Activated effector memory CD4-positive, alpha-beta T cell treated with Interleukin-2 at 50 U/mL for 16 hours (primary cell): ENCODE results near the gene SEC16A.

Experiments used
- DNase-seq: peaks from one replicate; pipeline ENCODE4 v3.0.0-alpha.2; 2020

SEC16A gene

GRCh38 chr9:136482793-136483588 lies at the start of gene SEC16A:
SEC16A (minus strand) TSS chr9:136483040; CDS start chr9:136477615, 5,425 bp downstream.
- peak; percentile 99 for DNase-seq

- no peak for DNase-seq
Observed at GRCh38 chr9:136531904-136532798, 49.3 kb upstream of the SEC16A start.

GRCh38 chr9:136531186-136531903 lies 48.5 kb upstream of the SEC16A start:
- DNase-seq: no peak

- no peak for DNase-seq
Observed at GRCh38 chr9:136530461-136531089, 47.7 kb upstream of the SEC16A start.

GRCh38 chr9:136529516-136530460 lies 46.9 kb upstream of the SEC16A start:
- no peak for DNase-seq

GRCh38 chr9:136528716-136529341 lies 46.0 kb upstream of the SEC16A start:
- no peak for DNase-seq

- no peak for DNase-seq
Observed at GRCh38 chr9:136527721-136528710, 45.2 kb upstream of the SEC16A start.

GRCh38 chr9:136527131-136527530 lies 44.3 kb upstream of the SEC16A start:
- DNase-seq: no peak

GRCh38 chr9:136526625-136527066 lies 43.8 kb upstream of the SEC16A start:
- DNase-seq: no peak

- DNase-seq: no peak
Observed at GRCh38 chr9:136525841-136526499, 43.1 kb upstream of the SEC16A start.

- no peak for DNase-seq
Observed at GRCh38 chr9:136525207-136525606, 42.4 kb upstream of the SEC16A start.

- DNase-seq: no peak
Observed at GRCh38 chr9:136522314-136523237, 39.7 kb upstream of the SEC16A start.

- DNase-seq: no peak
Observed at GRCh38 chr9:136521537-136521936, 38.7 kb upstream of the SEC16A start.

GRCh38 chr9:136520053-136520540 lies 37.3 kb upstream of the SEC16A start:
- no peak for DNase-seq

GRCh38 chr9:136519263-136520052 lies 36.6 kb upstream of the SEC16A start:
- DNase-seq: no peak

- DNase-seq: no peak
Observed at GRCh38 chr9:136518623-136519022, 35.8 kb upstream of the SEC16A start.

- no peak for DNase-seq
Observed at GRCh38 chr9:136517950-136518349, 35.1 kb upstream of the SEC16A start.
